Karpas-422 (cell line): ENCODE results near the gene AMFR. TPM values are rescaled to one million over a fixed set of nuclear protein-coding genes. Genes with fewer than 3 reads are reported as not detected.

Experiments used
- DNase-seq: peaks from one replicate; pipeline ENCODE4 v3.0.0-alpha.2; 2015
- H2AFZ ChIP-seq: fragments of 200-600 bp; sonication (generic); 2 replicates; pipeline ENCODE4 v1.6.1; 2014; ENCODE audit warnings: antibody characterized with exemption, low read length, mixed read lengths
- H3K27ac ChIP-seq: fragments of 200-600 bp; sonication (generic); 2 replicates; pipeline ENCODE4 v1.5.1; 2014; ENCODE audit warnings: mild to moderate bottlenecking, low read length, moderate library complexity
- H3K27me3 ChIP-seq: fragments of 200-600 bp; sonication (generic); 2 replicates; pipeline ENCODE4 v1.6.1; 2014; ENCODE audit warnings: low read length, mixed read lengths
- H3K36me3 ChIP-seq: fragments of 200-600 bp; sonication (generic); 2 replicates; pipeline ENCODE4 v1.6.1; 2014; ENCODE audit warnings: low read length, mixed read lengths; ENCODE audit not compliant: insufficient read depth
- H3K4me1 ChIP-seq: fragments of 200-600 bp; sonication (generic); 2 replicates; pipeline ENCODE4 v1.6.1; 2014; ENCODE audit warnings: mild to moderate bottlenecking, low read length, mixed read lengths
- H3K4me2 ChIP-seq: fragments of 200-600 bp; sonication (generic); 2 replicates; pipeline ENCODE4 v1.6.1; 2014; ENCODE audit warnings: low read length, low read depth, mild to moderate bottlenecking; ENCODE audit not compliant: poor library complexity, severe bottlenecking
- H3K4me3 ChIP-seq: fragments of 200-600 bp; sonication (generic); 2 replicates; pipeline ENCODE4 v1.5.1; 2014; ENCODE audit warnings: mild to moderate bottlenecking, antibody characterized with exemption, low read length, mixed read lengths
- H3K79me2 ChIP-seq: fragments of 200-600 bp; sonication (generic); 2 replicates; pipeline ENCODE4 v1.6.1; 2014; ENCODE audit warnings: mild to moderate bottlenecking, low read length, mixed read lengths
- H3K9ac ChIP-seq: fragments of 200-600 bp; sonication (generic); 2 replicates; pipeline ENCODE4 v1.6.0; 2014; ENCODE audit warnings: low read length
- H3K9me2 ChIP-seq: fragments of 200-600 bp; sonication (generic), shearing (Covaris generic); replicated peaks from 2 replicates; pipeline ENCODE4 v1.6.0; 2014; ENCODE audit warnings: mild to moderate bottlenecking, low read length, moderate library complexity; ENCODE audit not compliant: insufficient read depth
- H3K9me3 ChIP-seq: fragments of 300-700, 200-600 bp; sonication (generic); 2 replicates; pipeline ENCODE4 v1.6.1; 2014; ENCODE audit warnings: low read length, mixed read lengths
- H4K20me1 ChIP-seq: fragments of 200-600 bp; sonication (generic); 2 replicates; pipeline ENCODE4 v1.6.1; 2014; ENCODE audit warnings: mild to moderate bottlenecking, antibody characterized with exemption, low read length, low read depth; ENCODE audit not compliant: insufficient read depth
- total RNA-seq: library from RNA; depleted of rRNA; stranded (reverse); fragments of >200 nt; shearing (Covaris generic); gene quantifications from 2 replicates; pipeline ENCODE4 v1.2.3, GENCODE V29; 2014; ENCODE audit warnings: low replicate concordance

The AMFR gene
- total RNA-seq, 1 experiment from 2014 or later: 243 TPM

DNA sequence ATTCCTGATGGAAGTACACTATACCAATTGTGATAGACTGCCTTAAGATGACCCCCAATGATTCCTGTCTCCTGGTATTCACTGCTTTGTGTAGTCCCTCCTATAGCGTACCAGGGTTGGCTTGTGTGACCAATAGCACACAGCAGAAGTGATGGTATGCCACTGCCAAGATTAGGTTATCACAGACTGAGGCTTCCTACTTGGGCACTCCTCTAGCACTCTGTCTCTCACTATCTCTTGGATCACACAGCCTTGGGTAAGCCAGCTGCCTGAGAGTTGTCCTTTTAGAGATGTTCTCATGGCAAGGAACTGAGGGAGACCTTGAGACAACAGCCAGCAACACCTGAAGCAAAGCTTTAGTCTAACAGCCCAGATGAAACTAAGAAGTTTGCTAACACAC, 12.7 kb upstream of the AMFR start:
- DNase-seq: no peak
- Histone ChIP-seq H3K9me2 (no peaks in the 10 kb centered on the region), H3K4me2 (no peak overlapping the region), H4K20me1 (no peaks in the 10 kb centered on the region), H2AFZ (no peak overlapping the region), H3K9me3 (no peaks in the 10 kb centered on the region), H3K9ac (no peak overlapping the region), H3K79me2 (peaks cover 80% of the 10 kb centered on the region), H3K27ac (no peak overlapping the region), H3K27me3 (no peaks in the 10 kb centered on the region), H3K4me1 (no peaks in the 10 kb centered on the region), H3K4me3 (no peak overlapping the region), H3K36me3 (peaks cover 61% of the 10 kb centered on the region)

DNA sequence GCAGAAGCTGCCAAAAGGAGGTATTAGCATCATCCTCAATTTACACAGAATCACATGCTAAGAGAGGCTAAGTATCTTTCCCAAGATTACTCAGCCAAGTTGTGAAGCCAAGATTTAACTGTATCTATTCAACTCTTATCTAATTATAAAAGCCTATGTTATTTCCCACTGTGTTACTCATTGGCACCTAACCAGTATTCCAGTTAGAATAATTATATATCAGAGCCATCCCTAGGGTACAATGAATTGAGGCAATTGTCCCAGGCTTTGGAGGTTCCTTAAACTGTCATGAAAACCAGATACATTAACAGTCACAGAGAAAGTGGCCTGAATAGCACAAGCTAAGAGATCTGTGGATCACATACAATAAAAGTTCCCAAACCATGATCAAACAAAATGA, 10.9 kb upstream of the AMFR start:
- no peak overlapping the region for H3K27ac ChIP-seq
- H3K4me3 ChIP-seq: no peak overlapping the region
- H3K27me3 ChIP-seq: no peaks in the 10 kb centered on the region
- H3K79me2 ChIP-seq: peaks cover 75% of the 10 kb centered on the region
- H3K4me1 ChIP-seq: no peaks in the 10 kb centered on the region
- H3K4me2 ChIP-seq: no peak overlapping the region
- H3K9me2 ChIP-seq: no peaks in the 10 kb centered on the region
- no peak overlapping the region for H3K9ac ChIP-seq
- H3K9me3 ChIP-seq: no peaks in the 10 kb centered on the region
- H3K36me3 ChIP-seq: peaks cover 73% of the 10 kb centered on the region
- no peak overlapping the region for H2AFZ ChIP-seq
- DNase-seq: no peak
- H4K20me1 ChIP-seq: no peaks in the 10 kb centered on the region

DNA sequence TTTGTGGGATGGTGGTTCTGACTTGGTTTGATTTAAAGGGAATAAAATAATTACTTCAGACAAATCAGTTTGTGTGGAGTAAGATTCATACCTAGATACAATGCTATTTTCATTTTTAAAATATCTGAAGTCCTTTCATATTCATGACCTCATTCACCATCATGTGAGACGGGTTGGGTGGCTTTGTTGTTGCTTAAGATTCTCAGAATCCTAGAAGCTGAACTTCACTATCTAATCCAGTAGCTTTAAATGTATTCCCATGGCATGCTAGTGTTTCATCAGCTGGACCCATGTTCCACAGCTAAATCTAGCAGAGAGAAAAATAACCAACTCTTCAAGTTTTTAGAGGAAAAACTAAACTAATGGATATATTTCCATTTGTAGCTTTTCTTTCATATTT, 2.7 kb upstream of the AMFR start:
- Histone ChIP-seq H3K27me3 (no peaks in the 10 kb centered on the region), H3K4me1 (peaks cover 16% of the 10 kb centered on the region), H3K9me2 (no peaks in the 10 kb centered on the region), H3K36me3 (peaks cover 28% of the 10 kb centered on the region; the same call in 1 of the 2 replicates), H3K79me2 (peaks cover 45% of the 10 kb centered on the region), H3K4me3 (no peak overlapping the region), H2AFZ (no peak overlapping the region), H3K27ac (peak overlapping the region; percentile 36), H3K9ac (no peak overlapping the region), H3K4me2 (no peak overlapping the region), H4K20me1 (no peaks in the 10 kb centered on the region), H3K9me3 (no peaks in the 10 kb centered on the region)
- DNase-seq: no peak

DNA sequence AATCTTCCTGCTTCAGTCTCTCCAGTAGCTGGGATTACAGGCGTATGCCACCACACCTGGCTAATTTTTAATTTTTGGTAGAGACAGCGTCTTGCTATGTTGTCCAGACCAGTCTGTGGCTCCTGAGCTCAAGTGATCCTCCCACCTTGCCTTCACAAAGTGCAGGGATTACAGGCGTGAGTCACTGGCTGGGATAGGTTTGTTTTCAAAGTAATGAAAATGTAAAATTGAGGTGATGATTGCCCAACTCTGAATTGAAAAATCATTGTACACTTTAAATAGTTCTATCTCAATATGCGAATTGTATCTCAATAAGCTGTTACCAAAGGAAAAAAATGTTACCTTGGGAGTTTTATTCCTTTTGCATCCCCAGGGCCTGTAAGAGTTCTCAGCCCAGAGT, 1.2 kb upstream of the AMFR start:
- Histone ChIP-seq H3K4me2 (no peak overlapping the region), H2AFZ (no peak overlapping the region), H3K9me3 (no peaks in the 10 kb centered on the region), H3K79me2 (peaks cover 49% of the 10 kb centered on the region), H3K27me3 (no peaks in the 10 kb centered on the region), H3K9ac (no peak overlapping the region), H3K36me3 (peaks cover 15% of the 10 kb centered on the region; the same call in 1 of the 2 replicates), H3K27ac (0 out of 2 replicates have a peak overlapping the region, but pooled peaks have one; percentile 30), H4K20me1 (peaks cover 8% of the 10 kb centered on the region; the same call in 1 of the 2 replicates), H3K4me1 (peaks cover 31% of the 10 kb centered on the region), H3K9me2 (no peaks in the 10 kb centered on the region), H3K4me3 (no peak overlapping the region)
- DNase-seq: no peak

DNA sequence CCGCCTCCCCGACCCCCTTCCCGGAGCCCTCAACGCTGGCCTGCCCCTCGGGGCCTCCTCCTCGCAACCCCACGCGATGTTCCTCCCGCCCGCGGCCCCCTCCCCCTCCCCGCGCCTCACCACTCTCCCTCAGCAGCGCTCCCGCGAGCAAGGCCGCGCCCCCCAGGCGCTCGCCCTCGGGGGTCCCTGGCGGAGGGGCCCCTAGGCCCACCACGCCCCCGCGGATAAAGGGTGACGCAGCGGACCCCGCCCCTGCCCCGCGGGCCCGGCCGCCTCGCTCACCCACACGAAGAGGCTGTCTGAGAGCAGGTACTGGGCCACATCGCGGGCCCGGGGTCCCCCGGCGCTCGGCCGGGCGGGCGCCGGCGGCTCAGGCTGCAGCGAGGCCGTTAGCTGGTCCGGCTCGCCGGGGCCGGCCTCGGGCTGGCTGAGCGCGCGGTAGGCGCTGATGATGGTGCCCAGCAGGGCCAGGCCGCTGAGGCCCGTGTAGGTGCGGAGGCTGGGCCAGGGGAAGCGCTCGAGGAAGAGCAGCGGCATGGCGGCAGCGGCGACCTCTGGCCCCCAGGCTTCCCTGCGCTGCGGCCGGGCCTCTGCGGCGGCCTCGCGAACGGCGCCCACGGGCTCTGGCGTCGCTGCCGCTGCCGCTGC, 430 bp downstream of the AMFR start:
- Histone ChIP-seq H3K9me3 (no peaks in the 10 kb centered on the region), H2AFZ (no peak overlapping the region), H3K36me3 (no peaks in the 10 kb centered on the region), H3K27me3 (no peaks in the 10 kb centered on the region), H3K4me3 (peak overlapping the region; percentile 92), H4K20me1 (peaks cover 17% of the 10 kb centered on the region; the same call in 1 of the 2 replicates), H3K9ac (peak overlapping the region; percentile 88), H3K27ac (peak overlapping the region; percentile 96), H3K4me1 (peaks cover 47% of the 10 kb centered on the region), H3K4me2 (peak overlapping the region; percentile 82), H3K79me2 (peaks cover 55% of the 10 kb centered on the region), H3K9me2 (no peaks in the 10 kb centered on the region)
- peak; percentile 74 for DNase-seq

DNA sequence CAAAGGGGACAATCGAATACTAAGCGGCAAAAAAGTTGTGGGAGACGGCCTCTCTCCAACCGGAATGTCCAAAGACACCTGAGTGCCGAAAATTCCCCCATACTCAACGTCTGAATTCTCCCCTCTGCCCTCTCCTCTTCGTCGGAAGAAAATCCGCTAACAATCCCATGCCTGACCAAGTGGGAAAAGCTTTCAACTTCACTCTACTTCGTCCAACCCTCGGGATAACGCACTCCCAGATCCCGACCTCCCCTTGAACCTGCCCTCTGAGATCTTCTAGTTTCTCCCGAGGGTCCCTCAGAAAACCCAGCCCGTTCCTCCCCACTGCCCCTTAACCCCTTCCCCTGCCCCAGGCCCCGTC, 961 bp downstream of the AMFR start:
- Histone ChIP-seq H3K27me3 (no peaks in the 10 kb centered on the region), H3K4me1 (peaks cover 50% of the 10 kb centered on the region), H3K4me3 (peak overlapping the region; percentile 92), H3K79me2 (peaks cover 60% of the 10 kb centered on the region), H3K36me3 (no peaks in the 10 kb centered on the region), H3K9ac (peak overlapping the region; percentile 88), H3K9me2 (no peaks in the 10 kb centered on the region), H3K9me3 (no peaks in the 10 kb centered on the region), H3K4me2 (peak overlapping the region; percentile 82), H3K27ac (peak overlapping the region; percentile 96), H4K20me1 (peaks cover 19% of the 10 kb centered on the region; the same call in 1 of the 2 replicates), H2AFZ (no peak overlapping the region)
- DNase-seq: no peak

DNA sequence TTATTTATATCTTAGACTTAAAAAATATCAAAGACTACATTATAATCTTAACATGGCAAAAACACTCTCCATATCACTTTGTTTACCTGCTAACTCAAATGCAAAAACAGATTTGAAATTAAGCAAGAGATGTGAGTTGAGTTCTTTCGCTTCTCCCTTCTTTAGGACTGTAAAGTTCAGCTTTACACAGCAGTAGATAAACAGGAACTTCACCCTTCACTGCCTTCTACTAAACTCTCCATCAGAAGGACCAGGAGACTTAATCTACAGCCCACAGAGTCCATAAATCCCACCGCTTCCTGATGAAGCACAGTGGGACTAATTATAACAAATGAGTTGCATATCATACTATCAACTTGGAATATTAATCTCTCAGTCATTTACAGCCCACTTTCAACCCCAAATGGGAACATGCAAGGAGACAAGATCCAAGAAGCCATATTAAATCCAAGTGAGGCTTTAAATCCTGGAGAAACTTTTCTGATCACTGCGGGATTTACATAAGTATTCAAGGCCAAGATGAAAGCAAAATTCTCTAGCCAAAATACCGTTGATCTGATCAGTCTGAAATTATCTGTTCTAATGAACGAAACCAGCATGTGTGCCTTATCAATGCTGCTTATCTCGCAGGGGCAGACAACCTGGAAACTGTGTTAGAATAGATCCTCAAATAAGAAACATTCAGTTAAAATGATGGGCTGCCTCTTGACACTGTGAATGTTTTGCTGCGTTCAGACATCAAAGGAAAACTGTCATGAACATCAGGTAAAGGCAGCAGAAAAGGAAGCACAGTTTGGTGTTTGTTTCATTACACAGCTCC, 1.6 kb downstream of the AMFR start:
- H3K4me1 ChIP-seq: peaks cover 50% of the 10 kb centered on the region

DNA sequence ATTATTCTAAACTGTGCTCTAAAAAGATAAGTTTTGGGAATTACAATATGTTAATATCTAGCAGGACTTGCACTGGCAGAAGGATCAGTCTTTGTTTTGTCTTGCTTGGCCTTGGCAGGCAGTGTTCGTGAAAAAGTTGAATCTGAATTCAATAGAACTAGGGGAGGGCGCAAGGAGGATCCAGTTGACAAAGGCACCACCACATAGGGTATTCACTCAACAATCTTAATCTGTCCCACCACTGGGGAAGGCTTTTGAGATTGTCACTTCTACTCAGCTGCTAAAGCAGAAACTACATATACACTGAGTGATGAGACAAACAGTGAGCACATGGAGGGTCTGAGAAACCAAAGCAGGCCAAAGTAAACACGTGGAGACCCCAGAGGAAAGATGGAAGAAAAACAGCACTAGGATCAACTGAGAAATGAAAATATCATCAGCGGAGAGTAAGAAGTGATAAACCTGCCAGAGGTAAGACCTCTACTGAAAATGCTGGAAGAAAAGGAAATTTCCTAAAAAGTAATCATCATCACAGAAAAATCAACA, 2.4 kb downstream of the AMFR start:
- DNase-seq: peak; percentile 67
- peak overlapping the region; percentile 88 for H3K9ac ChIP-seq
- H3K4me1 ChIP-seq: peaks cover 50% of the 10 kb centered on the region
- H3K27me3 ChIP-seq: no peaks in the 10 kb centered on the region
- H3K27ac ChIP-seq: peak overlapping the region; percentile 96
- H3K9me2 ChIP-seq: no peaks in the 10 kb centered on the region
- H3K79me2 ChIP-seq: peaks cover 69% of the 10 kb centered on the region
- no peaks in the 10 kb centered on the region for H3K36me3 ChIP-seq
- peak overlapping the region; percentile 92 for H3K4me3 ChIP-seq
- peak overlapping the region; percentile 82 for H3K4me2 ChIP-seq
- H2AFZ ChIP-seq: no peak overlapping the region
- no peaks in the 10 kb centered on the region for H3K9me3 ChIP-seq
- peaks cover 19% of the 10 kb centered on the region; the same call in 1 of the 2 replicates for H4K20me1 ChIP-seq

More for the DNA sequence above, 1.6 kb downstream of the AMFR start:
- H3K4me3 ChIP-seq: peak overlapping the region; percentile 92
- peak overlapping the region; percentile 88 for H3K9ac ChIP-seq
- no peaks in the 10 kb centered on the region for H3K36me3 ChIP-seq
- H3K4me2 ChIP-seq: peak overlapping the region; percentile 82
- H3K9me3 ChIP-seq: no peaks in the 10 kb centered on the region
- H4K20me1 ChIP-seq: peaks cover 19% of the 10 kb centered on the region; the same call in 1 of the 2 replicates
- H3K9me2 ChIP-seq: no peaks in the 10 kb centered on the region
- no peaks in the 10 kb centered on the region for H3K27me3 ChIP-seq
- H3K27ac ChIP-seq: peak overlapping the region; percentile 96
- peaks cover 66% of the 10 kb centered on the region for H3K79me2 ChIP-seq
- no peak overlapping the region for H2AFZ ChIP-seq
- peak; percentile 76 for DNase-seq
